OCI-LY1 (cell line): ENCODE results near the gene SLCO2A1.

Experiments
- EZH2 ChIP-seq: fragments of 200-600 bp; sonication (generic), shearing (Covaris generic); IDR thresholded peaks from 2 replicates; pipeline ENCODE4 v1.8.0; 2017; ENCODE audit warnings: borderline replicate concordance, mixed run types, mild to moderate bottlenecking, antibody characterized with exemption, low read length, moderate library complexity, mixed read lengths
- TF ChIP-seq, protein P1 (sequence below): fragments of 200-600 bp; sonication (generic), shearing (Covaris generic); IDR thresholded peaks from 2 replicates; pipeline ENCODE4 v1.5.1; 2017; ENCODE audit warnings: mild to moderate bottlenecking, antibody characterized with exemption, low read length, moderate library complexity, mixed read lengths

- TF ChIP-seq, protein P1, sequence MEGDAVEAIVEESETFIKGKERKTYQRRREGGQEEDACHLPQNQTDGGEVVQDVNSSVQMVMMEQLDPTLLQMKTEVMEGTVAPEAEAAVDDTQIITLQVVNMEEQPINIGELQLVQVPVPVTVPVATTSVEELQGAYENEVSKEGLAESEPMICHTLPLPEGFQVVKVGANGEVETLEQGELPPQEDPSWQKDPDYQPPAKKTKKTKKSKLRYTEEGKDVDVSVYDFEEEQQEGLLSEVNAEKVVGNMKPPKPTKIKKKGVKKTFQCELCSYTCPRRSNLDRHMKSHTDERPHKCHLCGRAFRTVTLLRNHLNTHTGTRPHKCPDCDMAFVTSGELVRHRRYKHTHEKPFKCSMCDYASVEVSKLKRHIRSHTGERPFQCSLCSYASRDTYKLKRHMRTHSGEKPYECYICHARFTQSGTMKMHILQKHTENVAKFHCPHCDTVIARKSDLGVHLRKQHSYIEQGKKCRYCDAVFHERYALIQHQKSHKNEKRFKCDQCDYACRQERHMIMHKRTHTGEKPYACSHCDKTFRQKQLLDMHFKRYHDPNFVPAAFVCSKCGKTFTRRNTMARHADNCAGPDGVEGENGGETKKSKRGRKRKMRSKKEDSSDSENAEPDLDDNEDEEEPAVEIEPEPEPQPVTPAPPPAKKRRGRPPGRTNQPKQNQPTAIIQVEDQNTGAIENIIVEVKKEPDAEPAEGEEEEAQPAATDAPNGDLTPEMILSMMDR = no peak
- no peak for TF ChIP-seq EZH2
Observed at GRCh38 chr3:134057654-134058110, 28.0 kb upstream of the SLCO2A1 start.
